OCI-LY3 (cell line): ENCODE results near the gene CDKN2A.

Source experiments
- EZH2phosphoT487 ChIP-seq: fragments of 200-600 bp; shearing (Covaris generic); IDR thresholded peaks from 2 replicates; pipeline ENCODE4 v1.6.1; 2018; ENCODE audit warnings: antibody characterized with exemption, mixed run types, low read depth
- TF ChIP-seq, protein P1 (sequence below): fragments of 200-600, 300-600 bp; sonication (generic); IDR thresholded peaks from 2 replicates; pipeline ENCODE4 v1.5.1; 2014; ENCODE audit warnings: antibody characterized with exemption, low read length, low read depth

DNA sequence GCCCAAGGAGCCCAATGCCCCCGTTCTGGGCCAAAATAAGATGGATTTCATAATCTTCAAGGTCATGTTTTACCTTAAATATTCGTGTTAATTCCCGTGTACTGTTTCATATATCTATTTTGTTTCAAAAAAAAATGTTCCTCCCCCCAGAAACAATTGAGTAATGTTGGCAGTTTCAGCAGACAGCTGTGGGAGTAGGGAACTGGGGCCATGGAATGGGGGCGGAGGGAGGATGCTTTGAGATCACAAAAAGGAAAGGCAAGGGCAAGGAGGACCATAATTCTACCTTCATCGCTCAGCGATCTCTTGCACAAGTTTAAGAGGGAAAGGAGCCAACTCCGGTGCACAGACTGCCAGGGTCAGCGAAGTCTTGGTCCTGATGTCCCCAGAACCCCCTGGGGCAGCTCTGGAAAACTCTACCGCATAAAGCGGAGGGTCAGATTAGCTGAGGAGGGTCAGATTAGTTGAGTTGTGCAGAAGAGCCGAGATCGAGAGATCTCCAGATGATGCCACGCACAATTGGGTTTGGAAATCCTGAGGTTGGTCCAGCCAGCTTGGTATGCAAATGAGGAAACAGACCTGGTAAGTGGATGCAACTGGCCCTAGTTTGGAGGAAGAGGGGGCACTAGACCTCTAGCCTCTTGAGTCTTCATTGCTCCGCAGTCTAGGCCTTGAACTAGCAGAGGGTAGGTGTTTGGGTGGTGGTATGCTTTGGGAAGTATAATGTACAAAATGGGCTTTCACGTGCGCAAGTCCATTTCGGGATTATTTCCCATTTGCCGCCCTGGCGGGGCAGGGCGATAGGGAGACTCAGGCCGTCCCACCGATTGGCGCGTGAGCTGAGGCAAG, 24.0 kb downstream of the CDKN2A start:
- TF ChIP-seq, protein P1, sequence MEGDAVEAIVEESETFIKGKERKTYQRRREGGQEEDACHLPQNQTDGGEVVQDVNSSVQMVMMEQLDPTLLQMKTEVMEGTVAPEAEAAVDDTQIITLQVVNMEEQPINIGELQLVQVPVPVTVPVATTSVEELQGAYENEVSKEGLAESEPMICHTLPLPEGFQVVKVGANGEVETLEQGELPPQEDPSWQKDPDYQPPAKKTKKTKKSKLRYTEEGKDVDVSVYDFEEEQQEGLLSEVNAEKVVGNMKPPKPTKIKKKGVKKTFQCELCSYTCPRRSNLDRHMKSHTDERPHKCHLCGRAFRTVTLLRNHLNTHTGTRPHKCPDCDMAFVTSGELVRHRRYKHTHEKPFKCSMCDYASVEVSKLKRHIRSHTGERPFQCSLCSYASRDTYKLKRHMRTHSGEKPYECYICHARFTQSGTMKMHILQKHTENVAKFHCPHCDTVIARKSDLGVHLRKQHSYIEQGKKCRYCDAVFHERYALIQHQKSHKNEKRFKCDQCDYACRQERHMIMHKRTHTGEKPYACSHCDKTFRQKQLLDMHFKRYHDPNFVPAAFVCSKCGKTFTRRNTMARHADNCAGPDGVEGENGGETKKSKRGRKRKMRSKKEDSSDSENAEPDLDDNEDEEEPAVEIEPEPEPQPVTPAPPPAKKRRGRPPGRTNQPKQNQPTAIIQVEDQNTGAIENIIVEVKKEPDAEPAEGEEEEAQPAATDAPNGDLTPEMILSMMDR, result no peak
- TF ChIP-seq EZH2phosphoT487, result no peak
